Hepatocyte (in vitro differentiated cells): ENCODE results near the gene ATP9A. TPM values are rescaled to one million over a fixed set of nuclear protein-coding genes. Genes with fewer than 3 reads are reported as not detected.
"Not testable (repeated sequence)": the region's sequence is repeated elsewhere in the genome, so short reads cannot be mapped to it uniquely, and the experiment has no call there.

ENCODE experiments used
- DNase-seq: peaks from one replicate; pipeline ENCODE4 v3.0.0-alpha.2; 2016; ENCODE audit warnings: low spot score
- H2AFZ ChIP-seq: fragments of 200-600 bp; sonication (generic); 2 replicates; pipeline ENCODE4 v1.6.0; 2016; ENCODE audit warnings: antibody characterized with exemption, mild to moderate bottlenecking
- H3K27ac ChIP-seq: fragments of 200-600 bp; sonication (generic); 2 replicates; pipeline ENCODE4 v1.5.1; 2016; ENCODE audit warnings: mild to moderate bottlenecking
- H3K27me3 ChIP-seq: fragments of 200-600 bp; sonication (generic); 2 replicates; pipeline ENCODE4 v1.6.1; 2016
- H3K36me3 ChIP-seq: fragments of 200-600 bp; sonication (generic); replicated peaks from 2 replicates; pipeline ENCODE4 v1.5.1; 2016; ENCODE audit warnings: low read depth; ENCODE audit not compliant: insufficient read depth
- H3K4me1 ChIP-seq: fragments of 200-600 bp; sonication (generic); 2 replicates; pipeline ENCODE4 v1.5.1; 2016; ENCODE audit warnings: mild to moderate bottlenecking, moderate library complexity; ENCODE audit not compliant: insufficient read depth
- H3K4me2 ChIP-seq: fragments of 200-600 bp; sonication (generic); 2 replicates; pipeline ENCODE4 v1.6.0; 2016
- H3K4me3 ChIP-seq: fragments of 200-600 bp; sonication (generic); 2 replicates; pipeline ENCODE4 v1.5.1; 2016; ENCODE audit warnings: mild to moderate bottlenecking
- H3K79me2 ChIP-seq: fragments of 200-600 bp; sonication (generic); 2 replicates; pipeline ENCODE4 v1.6.0; 2017; ENCODE audit warnings: mild to moderate bottlenecking
- H3K9me2 ChIP-seq: fragments of 200-600 bp; sonication (generic); replicated peaks from 2 replicates; pipeline ENCODE4 v1.6.0; 2017; ENCODE audit warnings: mild to moderate bottlenecking; ENCODE audit not compliant: insufficient read depth
- H3K9me3 ChIP-seq: fragments of 200-600 bp; sonication (generic); 2 replicates; pipeline ENCODE4 v1.5.1; 2016; ENCODE audit warnings: low read depth, mild to moderate bottlenecking
- H4K20me1 ChIP-seq: fragments of 200-600 bp; sonication (generic); 2 replicates; pipeline ENCODE4 v1.6.0; 2016; ENCODE audit warnings: mild to moderate bottlenecking; ENCODE audit not compliant: insufficient read depth, poor library complexity, severe bottlenecking
- CTCF ChIP-seq: fragments of 200-600 bp; sonication (generic); IDR thresholded peaks from 2 replicates; pipeline ENCODE4 v1.5.1; 2016; ENCODE audit warnings: antibody characterized with exemption, mild to moderate bottlenecking; ENCODE audit not compliant: poor library complexity
- EZH2 ChIP-seq: fragments of 200-600 bp; sonication (generic); IDR thresholded peaks from 2 replicates; pipeline ENCODE4 v1.6.1; 2016; ENCODE audit warnings: antibody characterized with exemption, mild to moderate bottlenecking, borderline replicate concordance
- EZH2phosphoT487 ChIP-seq: fragments of 200-600 bp; sonication (generic); IDR thresholded peaks from one replicate; pipeline ENCODE4 v1.6.1; 2018; ENCODE audit warnings: antibody characterized with exemption, mild to moderate bottlenecking, low read depth, moderate library complexity; ENCODE audit not compliant: unreplicated experiment, severe bottlenecking
- whole genome bisulfite sequencing: methylation state at CpG from one replicate; pipeline ENCODE4 v1.1.6; 2016; ENCODE audit warnings: low lambda C conversion rate; ENCODE audit errors: missing lambda C conversion rate; 5-methylcytosine and 5-hydroxymethylcytosine counted together
- polyA plus RNA-seq: library from polyadenylated mRNA; unstranded; fragments of >200 nt; fragmentation: Nextera tagmentation; extraction: Ambion mirVana; gene quantifications from 2 replicates; pipeline ENCODE4 v1.2.1, GENCODE V29; 2016
- total RNA-seq: library from RNA; depleted of rRNA; stranded (reverse); fragments of >200 nt; gene quantifications from 2 replicates; pipeline ENCODE4 v1.2.3, GENCODE V29; 2014

ATP9A gene
- total and polyA plus RNA-seq, 2 experiments from 2014 or later = 12.1 to 28.1 TPM

GRCh38 chr20:51727872-51728271 is 40.3 kb downstream of the ATP9A start:
- 96% methylated on average over 5 of the region's 5 CpGs for WGBS
- no peak for DNase-seq

GRCh38 chr20:51725584-51726176 is 42.5 kb downstream of the ATP9A start:
- Histone ChIP-seq H3K4me1 (no peaks in the 10 kb centered on the region), H3K9me2 (no peaks in the 10 kb centered on the region), H3K36me3 (no peaks in the 10 kb centered on the region), H3K79me2 (peaks cover 22% of the 10 kb centered on the region), H3K4me3 (no peak overlapping the region), H2AFZ (no peak overlapping the region), H3K27me3 (no peaks in the 10 kb centered on the region), H4K20me1 (no peaks in the 10 kb centered on the region), H3K9me3 (no peaks in the 10 kb centered on the region), H3K4me2 (no peak overlapping the region), H3K27ac (no peak overlapping the region)
- TF ChIP-seq EZH2phosphoT487 = no peak
- TF ChIP-seq EZH2 = no peak
- TF ChIP-seq CTCF = no peak
- DNase-seq = no peak
- 86% methylated on average over 13 of the region's 13 CpGs for WGBS

More at GRCh38 chr20:51727872-51728271, 40.3 kb downstream of the ATP9A start:
- Histone ChIP-seq H4K20me1 (no peaks in the 10 kb centered on the region), H3K36me3 (no peaks in the 10 kb centered on the region), H2AFZ (no peak overlapping the region), H3K4me2 (no peak overlapping the region), H3K27me3 (no peaks in the 10 kb centered on the region), H3K79me2 (peaks cover 35% of the 10 kb centered on the region), H3K4me3 (no peak overlapping the region), H3K27ac (no peak overlapping the region), H3K4me1 (no peaks in the 10 kb centered on the region), H3K9me3 (no peaks in the 10 kb centered on the region), H3K9me2 (no peaks in the 10 kb centered on the region)
- TF ChIP-seq EZH2 (no peak), EZH2phosphoT487 (no peak), CTCF (no peak)

- 100% methylated on average over 2 of the region's 2 CpGs for WGBS
- not testable (repeated sequence) for H3K27me3 ChIP-seq, H2AFZ ChIP-seq, H4K20me1 ChIP-seq, H3K4me1 ChIP-seq, H3K9me3 ChIP-seq, H3K9me2 ChIP-seq, DNase-seq, H3K36me3 ChIP-seq, H3K4me3 ChIP-seq, H3K4me2 ChIP-seq
- Histone ChIP-seq H3K27ac (peak overlapping the region; percentile 33), H3K79me2 (peaks cover 15% of the 10 kb centered on the region)
These were observed 45.2 kb downstream of the ATP9A start for GRCh38 chr20:51723026-51723425.

- not testable (repeated sequence) for DNase-seq, H2AFZ ChIP-seq, H3K36me3 ChIP-seq, H4K20me1 ChIP-seq, H3K27me3 ChIP-seq, H3K4me3 ChIP-seq, H3K9me3 ChIP-seq, H3K4me1 ChIP-seq, H3K9me2 ChIP-seq
- 57% methylated on average over 4 of the region's 4 CpGs for WGBS
- Histone ChIP-seq H3K79me2 (peaks cover 18% of the 10 kb centered on the region), H3K4me2 (peak overlapping the region; percentile 20), H3K27ac (peak overlapping the region; percentile 61)
These were observed 45.9 kb downstream of the ATP9A start for GRCh38 chr20:51722246-51722645.
